CD4-positive, alpha-beta T cell treated with Interferon alpha-2 for 1 hour (primary cell): ENCODE measurements around the gene INHA.

ENCODE experiments used
- DNase-seq, 2 donors: peaks; one replicate each; pipeline ENCODE4 v3.0.0-alpha.2; 2020 to 2022

INHA gene

DNA sequence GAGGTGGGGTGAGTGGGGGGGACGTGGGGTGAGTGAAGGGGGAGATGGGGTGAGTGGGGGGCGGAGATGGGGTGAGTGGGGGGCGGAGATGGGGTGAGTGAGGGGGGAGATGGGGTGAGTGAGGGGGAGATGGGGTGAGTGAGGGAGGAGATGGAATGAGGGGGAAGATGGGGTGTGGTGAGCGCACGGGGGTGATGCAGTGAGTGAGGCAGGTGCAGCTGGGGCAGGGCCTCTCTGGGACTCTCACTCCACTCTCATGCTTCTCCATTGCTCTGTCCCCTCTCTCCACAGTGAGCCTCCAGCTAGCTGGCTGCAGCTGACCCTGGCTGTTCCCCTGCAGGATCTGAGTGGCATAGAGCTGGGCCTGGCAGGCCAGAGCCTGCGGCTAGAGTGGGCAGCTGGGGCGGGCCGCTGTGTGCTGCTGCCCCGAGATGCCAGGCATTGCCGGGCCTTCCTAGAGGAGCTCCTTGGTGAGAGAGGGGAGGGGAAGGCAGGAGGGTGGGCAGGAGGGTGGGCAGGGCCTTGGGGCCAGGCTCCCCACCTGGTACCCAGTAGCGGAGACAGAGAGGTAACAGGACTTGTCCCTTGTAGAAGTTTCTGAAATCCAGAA, 41.5 kb downstream of the INHA start:
- DNase-seq = no peak

DNA sequence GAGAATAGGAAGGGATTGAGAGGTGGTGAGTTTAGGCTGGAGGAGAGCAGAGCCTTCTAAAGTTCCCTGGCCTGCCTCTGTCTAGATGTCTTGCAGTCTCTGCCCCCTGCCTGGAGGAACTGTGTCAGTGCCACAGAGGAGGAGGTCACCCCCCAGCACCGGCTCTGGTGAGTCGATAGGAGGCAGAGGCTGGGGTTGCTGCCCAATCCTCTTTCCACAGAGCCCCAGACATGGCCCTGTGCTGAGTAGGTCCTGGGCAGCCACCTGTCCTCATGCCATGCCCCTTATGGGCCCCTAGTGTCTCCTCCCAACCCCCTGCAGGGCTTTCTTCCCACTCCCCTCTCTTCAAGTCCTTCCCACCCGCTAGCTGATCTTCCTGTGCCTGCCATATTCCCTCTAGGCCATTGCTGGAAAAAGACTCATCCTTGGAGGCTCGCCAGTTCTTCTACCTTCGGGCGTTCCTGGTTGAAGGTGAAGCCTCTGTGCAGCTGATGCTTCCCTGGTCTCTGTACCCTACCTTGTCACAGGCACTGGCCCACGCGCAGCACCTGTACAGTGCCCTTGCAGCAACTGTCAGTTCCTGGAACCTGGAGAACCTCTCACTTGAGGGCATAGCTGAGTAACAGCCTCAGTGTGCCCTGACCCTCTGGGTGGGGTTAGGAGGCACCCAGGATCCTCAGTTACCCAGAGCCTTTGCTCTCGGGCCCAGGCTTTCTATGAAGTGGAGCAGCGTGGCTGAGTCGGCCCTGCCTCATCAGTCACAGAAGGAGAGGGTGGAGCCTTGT, 42.2 kb downstream of the INHA start:
- no peak for DNase-seq

GRCh38 chr2:219615036-219615435, 42.9 kb downstream of the INHA start:
- no peak for DNase-seq

GRCh38 chr2:219615894-219616293, 43.8 kb downstream of the INHA start:
- no peak for DNase-seq

GRCh38 chr2:219616550-219616949, 44.4 kb downstream of the INHA start:
- no peak for DNase-seq

GRCh38 chr2:219618733-219619122, 46.6 kb downstream of the INHA start:
- DNase-seq = no peak

DNA sequence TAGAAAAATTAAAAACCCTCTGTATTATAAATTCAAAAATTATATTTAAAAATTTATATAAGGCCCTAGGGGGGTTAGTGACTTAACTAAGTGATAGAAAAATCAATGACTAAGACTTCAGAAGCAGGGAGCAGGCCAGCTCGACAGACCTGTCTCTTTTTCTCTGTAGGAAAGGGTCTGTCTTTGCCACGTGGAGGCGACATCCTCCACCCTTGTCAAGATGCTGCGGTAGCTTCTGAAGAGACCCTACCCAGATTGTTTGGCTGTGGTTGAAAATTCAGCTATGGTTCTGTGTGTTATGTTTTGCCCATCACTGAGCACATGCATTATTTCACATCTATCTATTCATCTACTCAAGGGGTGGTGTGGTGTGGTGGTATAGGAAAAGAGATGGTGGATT, 47.1 kb downstream of the INHA start:
- DNase-seq = no peak

- no peak for DNase-seq
Measured at GRCh38 chr2:219620546-219620945, 48.4 kb downstream of the INHA start.

- DNase-seq = no peak
Measured at GRCh38 chr2:219621935-219622334, 49.8 kb downstream of the INHA start.

DNA sequence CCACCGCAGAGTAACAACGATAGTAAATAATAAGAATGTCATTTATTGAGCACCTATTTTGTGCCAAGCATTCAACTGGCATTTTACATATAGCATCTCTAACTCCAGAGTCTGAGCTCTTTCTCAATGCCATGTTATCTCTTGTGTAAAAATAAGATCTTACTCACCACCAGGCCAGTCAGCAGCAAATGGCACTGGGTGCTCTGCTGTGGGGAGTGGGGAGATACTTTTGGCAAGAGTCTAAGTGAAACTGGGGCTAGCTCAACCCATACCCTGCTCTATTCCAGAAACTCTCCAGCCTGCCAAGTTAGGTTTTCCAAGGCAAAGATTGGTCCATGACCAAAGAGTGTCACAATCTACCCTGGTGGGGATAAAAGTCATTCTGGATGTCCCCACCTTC, 50.4 kb downstream of the INHA start:
- no peak for DNase-seq

- DNase-seq = no peak
Measured at GRCh38 chr2:219624565-219624964, 52.5 kb downstream of the INHA start.

GRCh38 chr2:219625179-219625578, 53.1 kb downstream of the INHA start:
- no peak for DNase-seq
